ENCODE data around the gene KLK5. TPM values are rescaled to one million over a fixed set of nuclear protein-coding genes. Genes with fewer than 3 reads are reported as not detected.
A peak's percentile ranks its signal among the peaks of the same experiment; 100 is the strongest.

Gene KLK5
- total RNA-seq, 1 experiment from 2014 or later = not detected

- no peak for DNase-seq
- Histone ChIP-seq H3K27ac (no peak overlapping the region), H3K27me3 (no peaks in the 10 kb centered on the region), H3K9me3 (replicated peaks) (no peaks in the 10 kb centered on the region), H3K4me1 (peaks cover 26% of the 10 kb centered on the region), H3K36me3 (no peaks in the 10 kb centered on the region), H3K4me3 (no peak overlapping the region)
Observed at GRCh38 chr19:50916069-50916468, 36.8 kb downstream of the KLK5 start.

- Histone ChIP-seq H3K9me3 (replicated peaks) (no peaks in the 10 kb centered on the region), H3K27me3 (no peaks in the 10 kb centered on the region), H3K27ac (peak overlapping the region; percentile 74), H3K4me3 (peak overlapping the region; percentile 20), H3K4me1 (peaks cover 21% of the 10 kb centered on the region), H3K36me3 (no peaks in the 10 kb centered on the region)
- DNase-seq = peak; percentile 70 to 93
Observed at GRCh38 chr19:50912727-50913716, 39.8 kb downstream of the KLK5 start.

GRCh38 chr19:50912102-50912599 is 40.7 kb downstream of the KLK5 start:
- Histone ChIP-seq H3K27me3 (no peaks in the 10 kb centered on the region), H3K4me3 (no peak overlapping the region), H3K27ac (no peak overlapping the region), H3K9me3 (replicated peaks) (no peaks in the 10 kb centered on the region), H3K36me3 (no peaks in the 10 kb centered on the region), H3K4me1 (peaks cover 21% of the 10 kb centered on the region)
- DNase-seq = no peak

- H3K27ac ChIP-seq = no peak within 1 kb of the TSS
- no peaks in the 10 kb centered on the region for H3K36me3 ChIP-seq
- peak in 1 of 2 experiments; percentile 50 for DNase-seq
- H3K27me3 ChIP-seq = no peaks in the 10 kb centered on the region
- H3K4me1 ChIP-seq = peaks cover 21% of the 10 kb centered on the region
- H3K4me3 ChIP-seq = no peak within 1 kb of the TSS
- H3K9me3 ChIP-seq (replicated peaks) = no peaks in the 10 kb centered on the region
Observed at GRCh38 chr19:50911206-50912101, 41.4 kb downstream of the KLK5 start, which contains the start of gene KLK4. Gene KLK4 (minus strand): TSS chr19:50911395. CDS start chr19:50910738, 657 bp downstream.

- no peak overlapping the region for H3K27ac ChIP-seq
- H3K36me3 ChIP-seq = no peaks in the 10 kb centered on the region
- peaks cover 21% of the 10 kb centered on the region for H3K4me1 ChIP-seq
- no peaks in the 10 kb centered on the region for H3K9me3 ChIP-seq (replicated peaks)
- no peak overlapping the region for H3K4me3 ChIP-seq
- DNase-seq = no peak
- H3K27me3 ChIP-seq = no peaks in the 10 kb centered on the region
Observed at GRCh38 chr19:50910722-50911121, 42.1 kb downstream of the KLK5 start.

- Histone ChIP-seq H3K36me3 (no peaks in the 10 kb centered on the region), H3K9me3 (replicated peaks) (no peaks in the 10 kb centered on the region), H3K27me3 (no peaks in the 10 kb centered on the region), H3K4me3 (no peak overlapping the region), H3K4me1 (peaks cover 21% of the 10 kb centered on the region), H3K27ac (no peak overlapping the region)
- no peak for DNase-seq
Observed at GRCh38 chr19:50909240-50910070, 43.4 kb downstream of the KLK5 start.

GRCh38 chr19:50908336-50908735 is 44.5 kb downstream of the KLK5 start:
- H3K4me1 ChIP-seq = peaks cover 21% of the 10 kb centered on the region
- no peaks in the 10 kb centered on the region for H3K27me3 ChIP-seq
- no peak for DNase-seq
- no peaks in the 10 kb centered on the region for H3K9me3 ChIP-seq (replicated peaks)
- no peaks in the 10 kb centered on the region for H3K36me3 ChIP-seq
- H3K27ac ChIP-seq = no peak overlapping the region
- H3K4me3 ChIP-seq = no peak overlapping the region

- DNase-seq = peak in 1 of 2 experiments; percentile 55
- H3K4me3 ChIP-seq = no peak overlapping the region
- H3K27ac ChIP-seq = no peak overlapping the region
- H3K27me3 ChIP-seq = no peaks in the 10 kb centered on the region
- no peaks in the 10 kb centered on the region for H3K9me3 ChIP-seq (replicated peaks)
- peaks cover 3% of the 10 kb centered on the region for H3K4me1 ChIP-seq
- H3K36me3 ChIP-seq = no peaks in the 10 kb centered on the region
Observed at GRCh38 chr19:50906217-50906616, 46.6 kb downstream of the KLK5 start.

- H3K9me3 ChIP-seq (replicated peaks) = no peaks in the 10 kb centered on the region
- H3K27me3 ChIP-seq = no peaks in the 10 kb centered on the region
- H3K4me3 ChIP-seq = no peak overlapping the region
- no peaks in the 10 kb centered on the region for H3K36me3 ChIP-seq
- DNase-seq = no peak
- H3K4me1 ChIP-seq = no peaks in the 10 kb centered on the region
- no peak overlapping the region for H3K27ac ChIP-seq
Observed at GRCh38 chr19:50902640-50903039, 50.2 kb downstream of the KLK5 start.

GRCh38 chr19:50899569-50899968 is 53.3 kb downstream of the KLK5 start:
- Histone ChIP-seq H3K9me3 (replicated peaks) (no peaks in the 10 kb centered on the region), H3K4me3 (no peak overlapping the region), H3K27me3 (no peaks in the 10 kb centered on the region), H3K36me3 (no peaks in the 10 kb centered on the region), H3K27ac (no peak overlapping the region), H3K4me1 (peaks cover 7% of the 10 kb centered on the region; the same call in 1 of the 2 replicates)
- no peak for DNase-seq

GRCh38 chr19:50898018-50898417 is 54.8 kb downstream of the KLK5 start:
- no peak for DNase-seq
- Histone ChIP-seq H3K4me3 (no peak overlapping the region), H3K27ac (no peak overlapping the region), H3K36me3 (no peaks in the 10 kb centered on the region), H3K9me3 (replicated peaks) (no peaks in the 10 kb centered on the region), H3K27me3 (no peaks in the 10 kb centered on the region), H3K4me1 (peaks cover 7% of the 10 kb centered on the region; the same call in 1 of the 2 replicates)

- no peak for DNase-seq
- Histone ChIP-seq H3K27me3 (no peaks in the 10 kb centered on the region), H3K27ac (no peak overlapping the region), H3K4me1 (peaks cover 7% of the 10 kb centered on the region; the same call in 1 of the 2 replicates), H3K9me3 (replicated peaks) (no peaks in the 10 kb centered on the region), H3K36me3 (no peaks in the 10 kb centered on the region), H3K4me3 (no peak overlapping the region)
Observed at GRCh38 chr19:50897612-50898011, 55.2 kb downstream of the KLK5 start.

- Histone ChIP-seq H3K27me3 (no peaks in the 10 kb centered on the region), H3K27ac (no peak overlapping the region), H3K36me3 (no peaks in the 10 kb centered on the region)
Observed at GRCh38 chr19:50897191-50897607, 55.6 kb downstream of the KLK5 start.

More at GRCh38 chr19:50897191-50897607, 55.6 kb downstream of the KLK5 start:
- H3K4me1 ChIP-seq = peaks cover 7% of the 10 kb centered on the region; the same call in 1 of the 2 replicates
- H3K4me3 ChIP-seq = no peak overlapping the region
- no peaks in the 10 kb centered on the region for H3K9me3 ChIP-seq (replicated peaks)
- DNase-seq = no peak

All from SJCRH30 (cell line).